ENCODE measurements around the gene ZMYND19.

- TF ChIP-seq NFE2L2 (IDR thresholded peaks at IDR 0.05; ENCODE audit: low read depth, low read length) (no peak), CTCF (conservative IDR thresholded peaks at IDR 0.05; ENCODE audit: low read depth, low read length) (no peak), RAD21 (IDR thresholded peaks at IDR 0.05; ENCODE audit: low read length) (no peak)
Measured at GRCh38 chr9:137630126-137630525, 39.8 kb upstream of the ZMYND19 start.
